ENCODE results near the gene TUG1. TPM values are rescaled to one million over a fixed set of nuclear protein-coding genes. Genes with fewer than 3 reads are reported as not detected.

The TUG1 gene
- total RNA-seq, 2 donors from 2014 or later, result 61.7 to 65.8 TPM

- no peak for DNase-seq (ENCODE audit: low spot score)
- intact Hi-C loops (cut with DNase I), result no loop called here
Observed at GRCh38 chr22:30985561-30986208, 16.6 kb downstream of the TUG1 start.

- no peak for DNase-seq (ENCODE audit: low spot score)
- intact Hi-C loops (cut with DNase I), result no loop called here
Observed at GRCh38 chr22:30989474-30989873, 20.4 kb downstream of the TUG1 start.

GRCh38 chr22:30990690-30991089, 21.6 kb downstream of the TUG1 start:
- no peak for DNase-seq (ENCODE audit: low spot score)
- intact Hi-C loops (cut with DNase I), result no loop called here

DNA sequence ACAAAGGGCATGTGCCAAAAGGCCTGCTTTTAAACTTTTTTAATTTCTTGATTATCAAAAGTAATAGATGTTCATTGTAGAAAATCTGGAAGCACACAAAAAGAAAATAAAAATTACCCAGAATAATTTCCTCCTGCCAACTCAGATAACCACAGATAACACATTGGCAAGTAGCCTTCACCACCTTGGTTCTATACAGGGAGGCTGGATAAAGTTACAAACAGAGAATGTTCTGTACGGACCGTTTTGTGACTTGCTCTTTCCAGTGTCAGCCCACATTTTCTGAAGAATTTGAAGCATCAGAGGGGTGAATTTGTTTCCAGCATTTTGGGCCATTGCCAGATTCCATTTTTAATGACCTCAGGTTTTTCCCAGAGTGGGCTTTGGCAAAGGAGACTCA, 23.5 kb downstream of the TUG1 start:
- DNase-seq (ENCODE audit: low spot score), result no peak
- intact Hi-C loops (cut with DNase I), result no loop called here

DNA sequence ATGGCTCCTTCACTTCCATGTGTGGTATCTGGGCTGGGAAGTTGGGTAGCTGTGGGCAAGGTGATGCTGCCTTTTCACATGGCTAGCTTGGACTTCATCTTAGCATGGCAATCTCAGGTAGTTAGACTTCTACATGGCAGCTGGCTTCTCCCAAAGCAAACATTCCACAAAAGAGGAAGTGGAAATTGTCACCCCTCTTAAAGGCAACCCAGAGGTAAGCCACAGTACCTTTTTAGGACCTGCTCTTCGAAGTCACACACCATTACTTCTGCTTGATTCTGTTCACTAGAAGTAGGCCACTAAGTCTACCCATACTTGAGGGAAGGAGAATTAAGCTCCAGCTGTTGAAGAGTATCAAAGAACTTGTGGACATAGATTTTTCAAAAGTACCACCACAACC, 25.9 kb downstream of the TUG1 start:
- intact Hi-C loops (cut with DNase I), result no loop called here
- no peak for DNase-seq (ENCODE audit: low spot score)

DNA sequence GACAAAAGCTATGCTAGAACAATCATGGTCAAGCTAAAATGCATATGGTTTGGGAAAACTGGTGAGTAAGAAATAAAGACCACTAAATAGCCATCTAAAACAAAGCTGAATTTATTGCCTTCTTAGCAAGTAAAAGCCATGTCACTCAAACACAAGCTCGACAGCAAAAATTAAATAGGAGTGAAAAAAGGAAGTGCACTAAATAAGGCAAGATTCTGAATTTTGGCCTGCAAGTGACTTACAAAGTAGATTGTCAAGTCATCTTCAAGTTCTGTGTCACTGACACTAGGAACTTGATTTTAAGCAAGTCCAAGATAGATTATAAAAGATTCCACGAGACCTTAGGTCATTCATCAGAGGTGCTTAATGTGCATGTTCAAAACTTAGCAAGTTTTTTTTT, 27.4 kb downstream of the TUG1 start:
- intact Hi-C loops (cut with DNase I), result no loop called here
- DNase-seq (ENCODE audit: low spot score), result no peak

DNA sequence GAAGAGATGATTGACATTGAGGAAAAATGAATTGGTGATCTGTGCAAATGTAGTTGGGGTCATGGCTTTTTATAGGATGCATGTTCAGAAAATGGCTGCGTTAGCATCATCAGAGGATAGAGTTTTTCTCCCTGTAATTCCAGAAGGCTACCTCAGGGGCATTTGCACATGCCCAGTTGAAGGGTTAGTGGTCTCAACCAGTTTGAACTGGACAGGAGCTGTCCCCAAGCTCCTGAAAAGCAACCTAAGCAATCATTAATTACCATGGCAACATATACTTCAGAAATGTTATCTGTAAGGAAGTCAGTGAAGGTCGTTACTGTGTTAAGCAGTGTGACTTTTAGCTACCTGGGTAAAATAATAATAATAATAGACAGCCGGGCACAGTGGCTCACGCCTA, 29.3 kb downstream of the TUG1 start:
- no peak for DNase-seq (ENCODE audit: low spot score)
- intact Hi-C loops (cut with DNase I), result no loop called here

- intact Hi-C loops (cut with DNase I), result no loop called here
- no peak for DNase-seq (ENCODE audit: low spot score)
Observed at GRCh38 chr22:31001124-31001770, 32.2 kb downstream of the TUG1 start.

GRCh38 chr22:31005535-31005934, 36.5 kb downstream of the TUG1 start:
- intact Hi-C loops (cut with DNase I), result no loop called here
- no peak for DNase-seq (ENCODE audit: low spot score)

DNA sequence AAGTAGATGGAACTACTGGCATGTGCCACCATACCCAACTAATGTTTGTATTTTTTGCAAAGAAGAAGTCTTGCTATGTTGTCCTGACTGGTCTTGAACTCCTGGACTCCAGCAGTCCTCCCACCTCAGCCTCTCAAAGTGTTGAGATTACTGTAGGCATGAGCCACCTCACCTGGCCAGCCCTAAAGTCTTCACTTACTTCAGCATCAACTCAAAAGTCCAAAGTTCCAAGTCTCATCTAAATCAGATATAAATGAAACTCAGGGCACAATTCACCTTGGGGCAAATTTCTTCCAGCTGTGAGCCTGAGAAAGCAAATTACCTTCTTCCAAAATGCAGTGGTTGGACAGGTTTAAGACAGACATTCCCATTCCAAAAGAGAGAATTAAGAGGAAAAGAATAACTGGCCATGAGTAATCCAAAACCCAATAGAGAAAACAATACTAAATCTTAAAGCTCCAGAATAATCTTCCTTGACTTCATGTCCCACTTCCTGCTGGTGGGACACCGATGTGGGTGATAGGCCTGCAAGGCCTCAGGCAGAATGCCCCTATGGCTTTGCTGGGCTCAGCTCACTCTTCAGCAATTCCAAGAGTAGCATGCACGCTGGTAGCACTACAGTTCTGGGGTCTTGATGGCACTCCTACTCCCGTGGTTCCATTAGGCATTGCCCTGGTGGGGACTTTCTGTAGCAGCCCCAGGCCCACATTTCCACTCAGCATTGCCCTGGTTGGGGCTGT, 50.3 kb downstream of the TUG1 start:
- DNase-seq (ENCODE audit: low spot score), result no peak
- intact Hi-C loops (cut with DNase I), result no loop called here

- intact Hi-C loops (cut with DNase I), result no loop called here
- no peak for DNase-seq (ENCODE audit: low spot score)
Observed at GRCh38 chr22:31020334-31020733, 51.3 kb downstream of the TUG1 start.

- DNase-seq (ENCODE audit: low spot score), result no peak
- intact Hi-C loops (cut with DNase I), result no loop called here
Observed at GRCh38 chr22:31022516-31022915, 53.5 kb downstream of the TUG1 start.

Other genes starting within 250 kb of the TUG1 start
- gene MORC2, start 491 bp upstream of the TUG1 start, total RNA-seq, result 10 to 100 TPM; 23.8 to 27.5 TPM
- gene SMTN, start 112.1 kb downstream of the TUG1 start, total RNA-seq, result 100 to 1,000 TPM; 511 to 666 TPM
- gene SELENOM, start 138.3 kb downstream of the TUG1 start, total RNA-seq, result 100 to 1,000 TPM; 535 to 575 TPM
- gene INPP5J, start 153.7 kb downstream of the TUG1 start, total RNA-seq, result under 1 TPM; 0.52 to 0.74 TPM
- gene PLA2G3, start 171.2 kb downstream of the TUG1 start, total RNA-seq, result not detected
- 10 to 100 TPM; 31.7 to 33.7 TPM for gene RNF185, start 190.9 kb downstream of the TUG1 start, total RNA-seq
- gene LIMK2, start 243.0 kb downstream of the TUG1 start, total RNA-seq, result 10 to 100 TPM; 24.6 to 26.8 TPM